GM12878 (cell line): ENCODE results near the gene SHC1.

ENCODE experiments used
- CTCF ChIP-seq, 3 experiments: IDR thresholded peaks in 2 of 3; conservative IDR thresholded peaks in 1 of 3; 2 replicates each; pipeline ENCODE4 v1.5.1; 2011; ENCODE audit warnings: low read depth in 3 of 3, low read length in 3 of 3, mild to moderate bottlenecking in 3 of 3, control low read depth in 2 of 3, moderate library complexity in 2 of 3, inconsistent platforms in 1 of 3, mixed read lengths in 1 of 3; ENCODE audit not compliant: control insufficient read depth in 2 of 3, insufficient read depth in 1 of 3; ENCODE audit errors: extremely low read depth in 1 of 3
- ETV6 ChIP-seq, 2 experiments: fragments of 450-650 bp in 1 of 2; IDR thresholded peaks in 1 of 2; conservative IDR thresholded peaks in 1 of 2; 2 replicates each; pipeline ENCODE4 v1.6.1; 2014; ENCODE audit warnings: antibody characterized with exemption in 1 of 2, borderline replicate concordance in 1 of 2, low read depth in 1 of 2, mild to moderate bottlenecking in 1 of 2, moderate library complexity in 1 of 2
- FOXM1 ChIP-seq: IDR thresholded peaks from 2 replicates; pipeline ENCODE4 v1.6.1; 2012; ENCODE audit warnings: low read depth, mild to moderate bottlenecking, inconsistent platforms, low read length, moderate library complexity
- GABPA ChIP-seq: IDR thresholded peaks from 2 replicates; pipeline ENCODE4 v1.6.1; 2014; ENCODE audit warnings: antibody characterized with exemption, low read depth, mild to moderate bottlenecking, inconsistent platforms
- KDM1A ChIP-seq: fragments of 200-600 bp; sonication (generic); IDR thresholded peaks from 2 replicates; pipeline ENCODE4 v1.6.1; 2016; ENCODE audit warnings: borderline replicate concordance
- POLR2A ChIP-seq: IDR thresholded peaks from 2 replicates; pipeline ENCODE4 v1.6.1; 2011; ENCODE audit warnings: low read depth, mild to moderate bottlenecking, low read length

GRCh38 chr1:155014709-155015508 is 44.4 kb upstream of the SHC1 start:
- no peak for TF ChIP-seq CTCF (IDR thresholded peaks at IDR 0.05 in 2 of 3, conservative IDR thresholded peaks at IDR 0.05 in 1 of 3; ENCODE audit: control insufficient read depth in 2 of 3, extremely low read depth in 1 of 3, insufficient read depth in 1 of 3, low read depth in 3 of 3, low read length in 3 of 3)
- TF ChIP-seq FOXM1, result no peak
- TF ChIP-seq KDM1A, result no peak
- TF ChIP-seq ETV6 (conservative IDR thresholded peaks at IDR 0.05 in 1 of 2, IDR thresholded peaks at IDR 0.05 in 1 of 2; ENCODE audit: borderline replicate concordance in 1 of 2, low read depth in 1 of 2), result no peak
- no peak for TF ChIP-seq POLR2A
- TF ChIP-seq GABPA, result no peak
